Endothelial cell of hepatic sinusoid (primary cell): ENCODE data around the gene XIST.
"Not testable (repeated sequence)": the region's sequence is repeated elsewhere in the genome, so short reads cannot be mapped to it uniquely, and the experiment has no call there.

ENCODE experiments used
- in situ Hi-C: cut with HindIII; loops from 2 replicates; pipeline ENCODE4 v1.10.0; 2017; ENCODE audit warnings: low sequenced_read_pairs

XIST gene

GRCh38 chrX:73840120-73840924, 12.2 kb downstream of the XIST start:
- in situ Hi-C loops: no loop called here

- in situ Hi-C loops: no loop called here
Observed at GRCh38 chrX:73839152-73839551, 13.4 kb downstream of the XIST start.

- in situ Hi-C loops: no loop called here
Observed at GRCh38 chrX:73838123-73838522, 14.4 kb downstream of the XIST start.

- in situ Hi-C loops: no loop called here
Observed at GRCh38 chrX:73836956-73837477, 15.5 kb downstream of the XIST start.

- in situ Hi-C loops: no loop called here
Observed at GRCh38 chrX:73834219-73834618, 18.3 kb downstream of the XIST start.

GRCh38 chrX:73832319-73832718, 20.2 kb downstream of the XIST start:
- in situ Hi-C loops: no loop called here

- in situ Hi-C loops: no loop called here
Observed at GRCh38 chrX:73831500-73831899, 21.0 kb downstream of the XIST start.

GRCh38 chrX:73830489-73831414, 21.8 kb downstream of the XIST start:
- in situ Hi-C loops: no loop called here

- in situ Hi-C loops: no loop called here
Observed at GRCh38 chrX:73829890-73830466, 22.5 kb downstream of the XIST start.

- in situ Hi-C loops: no loop called here
Observed at GRCh38 chrX:73828080-73828720, 24.3 kb downstream of the XIST start.

GRCh38 chrX:73827406-73827805, 25.1 kb downstream of the XIST start:
- in situ Hi-C loops: no loop called here

- in situ Hi-C loops: no loop called here
Observed at GRCh38 chrX:73826996-73827395, 25.5 kb downstream of the XIST start.

- in situ Hi-C loops: no loop called here
Observed at GRCh38 chrX:73825569-73825968, 26.9 kb downstream of the XIST start.

- in situ Hi-C loops: no loop called here
Observed at GRCh38 chrX:73823473-73824004, 29.0 kb downstream of the XIST start.

GRCh38 chrX:73822775-73823174, 29.7 kb downstream of the XIST start:
- in situ Hi-C loops: no loop called here

GRCh38 chrX:73821921-73822559, 30.5 kb downstream of the XIST start:
- in situ Hi-C loops: no loop called here

GRCh38 chrX:73819864-73820558, 32.5 kb downstream of the XIST start:
- in situ Hi-C loops: not testable (repeated sequence)

- in situ Hi-C loops: no loop called here
Observed at GRCh38 chrX:73818200-73819116, 34.1 kb downstream of the XIST start.
